Vagina (tissue), 2 donors: ENCODE results near the gene DLL4.

Experiments
- CTCF ChIP-seq, 3 experiments: fragments of 450-650 bp in 2 of 3; fragments of 200-600 bp in 1 of 3; sonication (generic) in 1 of 3; IDR thresholded peaks; one replicate each; pipeline ENCODE4 v1.5.1; 2017 to 2019; ENCODE audit warnings: antibody characterized with exemption in 3 of 3, mild to moderate bottlenecking in 2 of 3, moderate library complexity in 2 of 3
- POLR2A ChIP-seq, 2 donors: fragments of 450-650 bp; IDR thresholded peaks; one replicate each; pipeline ENCODE4 v1.6.1; 2017; ENCODE audit warnings: antibody characterized with exemption in 2 of 2, mild to moderate bottlenecking in 2 of 2, moderate library complexity in 2 of 2

DNA sequence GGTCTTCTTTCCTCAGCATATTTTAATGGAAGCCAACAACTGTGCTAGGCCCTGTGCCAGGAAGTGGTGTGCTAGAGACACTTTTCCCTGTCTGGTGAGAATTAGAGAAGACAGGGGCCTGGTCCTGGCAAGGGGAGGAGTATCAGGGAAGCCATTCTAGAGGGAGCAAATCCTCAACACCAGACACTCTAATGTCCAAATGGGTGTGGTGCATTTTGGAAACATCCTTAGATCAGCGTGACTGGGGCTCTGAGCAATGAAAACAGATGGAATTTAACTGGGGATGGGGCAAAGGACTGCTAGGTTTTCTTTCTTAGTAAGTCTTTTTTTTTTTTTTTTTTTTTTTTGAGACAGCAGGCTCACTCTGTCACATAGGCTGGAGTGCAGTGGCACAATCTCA lies 42.6 kb upstream of the DLL4 start:
- TF ChIP-seq CTCF (IDR thresholded peaks at IDR 0.05) (no peak), POLR2A (IDR thresholded peaks at IDR 0.05) (no peak)
